H1 (cell line): Measurements from ENCODE around the gene CAMTA1.

Source experiments
- CTCF ChIP-seq, 3 experiments: IDR thresholded peaks; 1 replicate in 2 of 3; 2 replicates in 1 of 3; pipeline versions ENCODE4 v1.5.1 to v1.6.1; 2011; ENCODE audit warnings: low read length in 3 of 3, mild to moderate bottlenecking in 3 of 3, inconsistent platforms in 2 of 3, low read depth in 1 of 3, moderate library complexity in 1 of 3; ENCODE audit not compliant: insufficient read depth in 1 of 3; ENCODE audit errors: control extremely low read depth in 1 of 3
- RBBP5 ChIP-seq: IDR thresholded peaks from 2 replicates; pipeline ENCODE4 v1.7.1; 2012; ENCODE audit warnings: low read depth, mild to moderate bottlenecking, inconsistent platforms, low read length, moderate library complexity, borderline replicate concordance
- TBP ChIP-seq: IDR thresholded peaks from 2 replicates; pipeline ENCODE4 v1.6.1; 2011; ENCODE audit warnings: low read depth, low read length, improper control_type of control experiment

DNA sequence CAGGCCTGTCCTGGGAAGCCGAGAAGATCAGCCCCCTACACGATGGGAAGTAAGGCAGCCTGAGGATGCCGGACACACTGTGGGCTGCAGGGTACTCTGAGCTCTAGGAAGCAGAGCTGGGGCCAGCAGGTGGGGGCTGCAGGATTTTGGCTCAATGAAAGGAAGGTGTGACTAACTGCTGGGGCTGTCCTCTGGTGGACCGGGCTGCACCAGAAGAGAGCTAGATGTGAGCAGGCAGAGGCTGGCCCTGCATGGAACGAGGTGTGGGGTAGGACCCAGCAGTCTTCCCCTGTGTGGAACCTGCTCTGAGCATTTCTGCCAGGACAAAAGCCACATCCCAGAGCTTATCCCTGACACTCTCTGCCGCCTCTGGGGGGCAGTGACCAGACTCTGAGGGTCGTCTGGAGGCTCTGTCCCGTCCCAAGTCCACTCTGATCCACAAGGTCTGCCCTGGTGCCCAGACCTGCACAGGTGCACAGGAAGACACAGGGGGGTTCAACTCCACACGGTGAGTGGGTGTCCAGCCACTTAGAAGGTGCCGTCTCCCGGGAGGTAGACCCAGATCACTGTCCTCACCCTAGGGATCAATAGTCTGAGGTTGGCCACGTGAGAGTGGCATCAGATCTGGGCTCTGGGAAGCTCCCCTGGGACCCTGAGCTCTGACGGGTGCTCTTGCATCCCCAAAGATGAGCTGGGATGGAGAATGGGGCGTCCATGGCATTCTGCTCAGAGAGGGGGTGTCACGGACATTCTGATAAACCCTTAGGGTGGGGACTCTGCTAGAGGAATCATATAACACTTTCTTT lies 798.2 kb downstream of the CAMTA1 start:
- TF ChIP-seq CTCF (IDR thresholded peaks at IDR 0.05; ENCODE audit: control extremely low read depth in 1 of 3, insufficient read depth in 1 of 3, low read depth in 1 of 3, low read length in 3 of 3) (peak in 1 of 3 experiments; percentile 30; a peak in 1 of 4 replicates), TBP (no peak), RBBP5 (no peak)
